Measurements from ENCODE around the gene TSSC4.
"Not testable (repeated sequence)": the region's sequence is repeated elsewhere in the genome, so short reads cannot be mapped to it uniquely, and the experiment has no call there.

DNA sequence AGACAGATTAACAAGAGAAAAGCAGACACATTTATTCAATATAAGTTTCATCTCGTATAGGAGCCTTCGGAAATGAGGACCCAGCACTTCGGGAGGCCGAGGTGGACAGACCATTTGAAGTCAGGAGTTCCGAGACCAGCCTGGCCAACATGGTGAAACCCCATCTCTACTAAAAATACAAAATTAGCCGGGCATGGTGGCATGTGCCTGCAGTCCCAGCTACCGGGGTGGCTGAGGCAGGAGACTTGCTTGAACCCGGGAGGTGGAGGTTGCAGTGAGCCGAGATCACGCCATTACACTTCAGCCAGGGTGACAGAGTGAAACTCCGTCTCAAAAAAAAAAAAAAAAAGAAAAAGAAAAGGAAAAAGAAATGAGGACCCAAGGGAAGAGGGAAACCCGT, 36.2 kb upstream of the TSSC4 start:
- not testable (repeated sequence) for TF ChIP-seq POLR2A (IDR thresholded peaks at IDR 0.05); POLR2AphosphoS5 (IDR thresholded peaks at IDR 0.05; ENCODE audit: insufficient read depth in 1 of 2, low read depth in 1 of 2)
- TF ChIP-seq, protein P1, sequence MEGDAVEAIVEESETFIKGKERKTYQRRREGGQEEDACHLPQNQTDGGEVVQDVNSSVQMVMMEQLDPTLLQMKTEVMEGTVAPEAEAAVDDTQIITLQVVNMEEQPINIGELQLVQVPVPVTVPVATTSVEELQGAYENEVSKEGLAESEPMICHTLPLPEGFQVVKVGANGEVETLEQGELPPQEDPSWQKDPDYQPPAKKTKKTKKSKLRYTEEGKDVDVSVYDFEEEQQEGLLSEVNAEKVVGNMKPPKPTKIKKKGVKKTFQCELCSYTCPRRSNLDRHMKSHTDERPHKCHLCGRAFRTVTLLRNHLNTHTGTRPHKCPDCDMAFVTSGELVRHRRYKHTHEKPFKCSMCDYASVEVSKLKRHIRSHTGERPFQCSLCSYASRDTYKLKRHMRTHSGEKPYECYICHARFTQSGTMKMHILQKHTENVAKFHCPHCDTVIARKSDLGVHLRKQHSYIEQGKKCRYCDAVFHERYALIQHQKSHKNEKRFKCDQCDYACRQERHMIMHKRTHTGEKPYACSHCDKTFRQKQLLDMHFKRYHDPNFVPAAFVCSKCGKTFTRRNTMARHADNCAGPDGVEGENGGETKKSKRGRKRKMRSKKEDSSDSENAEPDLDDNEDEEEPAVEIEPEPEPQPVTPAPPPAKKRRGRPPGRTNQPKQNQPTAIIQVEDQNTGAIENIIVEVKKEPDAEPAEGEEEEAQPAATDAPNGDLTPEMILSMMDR (IDR thresholded peaks at IDR 0.05): not testable (repeated sequence)
